Thyroid gland (tissue), 4 donors: ENCODE data around the gene DCAF6. TPM values are rescaled to one million over a fixed set of nuclear protein-coding genes. Genes with fewer than 3 reads are reported as not detected.
A peak's percentile ranks its signal among the peaks of the same experiment; 100 is the strongest.

ENCODE experiments used
- DNase-seq, 2 donors: peaks; one replicate each; pipeline ENCODE4 v3.0.0-alpha.2; 2019
- H3K27ac ChIP-seq, 3 donors: fragments of 200-600 bp; sonication (generic); 1 replicate in 2 of 3; 2 replicates in 1 of 3; pipeline ENCODE4 v1.5.1; 2016 to 2019; ENCODE audit warnings: mild to moderate bottlenecking in 1 of 3, moderate library complexity in 1 of 3
- H3K27me3 ChIP-seq: fragments of 200-600 bp; sonication (generic); one replicate; pipeline ENCODE4 v1.5.1; 2019
- H3K36me3 ChIP-seq, 2 donors: fragments of 200-600 bp; sonication (generic); one replicate each; pipeline ENCODE4 v1.5.1; 2016 to 2019
- H3K4me1 ChIP-seq, 2 donors: fragments of 200-600 bp; sonication (generic); one replicate each; pipeline ENCODE4 v1.5.1; 2017 to 2019
- H3K4me3 ChIP-seq, 3 donors: fragments of 200-600 bp; sonication (generic); replicated peaks in 1 of 3; 1 replicate in 2 of 3; 2 replicates in 1 of 3; pipeline ENCODE4 v1.5.1; 2016; ENCODE audit warnings: mild to moderate bottlenecking in 1 of 3
- H3K9me3 ChIP-seq: fragments of 200-600 bp; sonication (generic); one replicate; pipeline ENCODE4 v1.5.1; 2017
- CTCF ChIP-seq, 6 experiments: fragments of 200-600 bp in 3 of 6; fragments of 450-650 bp in 3 of 6; sonication (generic) in 3 of 6; IDR thresholded peaks; one replicate each; pipeline ENCODE4 v1.5.1; 2016 to 2019; ENCODE audit warnings: antibody characterized with exemption in 6 of 6, mild to moderate bottlenecking in 2 of 6, inconsistent platforms in 1 of 6, moderate library complexity in 1 of 6
- POLR2A ChIP-seq, 2 donors: fragments of 450-650 bp; IDR thresholded peaks; one replicate each; pipeline ENCODE4 v1.6.1; 2017; ENCODE audit warnings: antibody characterized with exemption in 2 of 2, mild to moderate bottlenecking in 2 of 2, moderate library complexity in 1 of 2
- WGBS, 2 donors: methylation state at CpG; one replicate each; pipeline ENCODE4 v1.1.5; 2017; 5-methylcytosine and 5-hydroxymethylcytosine counted together
- intact Hi-C: fragments of 100-400 bp; cut with DNase I; formaldehyde crosslinking; loops from one replicate; pipeline ENCODE4 v1.15.1; 2023
- total RNA-seq, 4 donors: library from RNA; depleted of rRNA; stranded (reverse); fragments of >200 nt; gene quantifications; one replicate each; pipeline ENCODE4 v1.2.3, GENCODE V29; 2016

Gene DCAF6
- total RNA-seq, 4 donors from 2014 or later, result 73.7 to 88.7 (median 79.2) TPM

- H3K9me3 ChIP-seq, result no peaks in the 10 kb centered on the region
- H3K4me1 ChIP-seq, result peaks cover 5 to 20% of the 10 kb centered on the region in 2 donors
- H3K4me3 ChIP-seq, result no peak overlapping the region
- H3K27ac ChIP-seq, result no peak overlapping the region
- TF ChIP-seq POLR2A (IDR thresholded peaks at IDR 0.05) (no peak), CTCF (IDR thresholded peaks at IDR 0.05) (no peak)
- no peaks in the 10 kb centered on the region for H3K27me3 ChIP-seq
- no peak for DNase-seq
- H3K36me3 ChIP-seq, result peaks cover 0 to 5% of the 10 kb centered on the region in 2 donors
- intact Hi-C loops, result loop anchor here (10.0 kb wide), 2 partner anchors 255 to 355 kb away; partner anchors contain the start of gene MPZL1
Measured at GRCh38 chr1:168079761-168080160, 143.3 kb downstream of the DCAF6 start.

DNA sequence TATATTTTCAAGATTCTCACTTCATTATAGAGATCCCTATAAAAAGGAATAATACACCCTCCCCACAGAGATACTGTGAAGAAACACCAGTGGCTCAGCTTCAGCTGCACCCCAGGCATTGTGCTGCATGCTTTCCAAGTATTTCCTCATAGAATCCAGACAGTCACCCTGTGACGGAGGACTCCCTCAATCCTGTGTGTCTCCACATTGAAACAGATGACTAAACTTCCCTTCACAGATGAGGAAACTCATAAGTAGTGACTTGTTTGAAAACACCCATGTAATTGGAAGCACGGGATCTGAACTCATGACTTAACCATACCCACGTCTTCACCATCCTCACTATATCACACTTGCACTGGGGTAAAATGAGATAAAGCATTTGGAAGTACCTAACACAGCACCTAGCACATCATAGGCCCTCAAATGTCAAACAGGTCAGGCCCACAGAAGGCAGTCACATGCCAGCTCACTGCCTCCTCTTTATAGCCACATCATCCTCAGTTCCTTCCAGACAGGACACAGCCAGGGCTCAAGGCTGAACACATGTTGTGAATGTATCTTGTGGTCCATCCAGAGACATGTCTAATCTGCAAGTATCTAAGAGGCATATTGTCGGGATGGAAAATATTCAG, 145.0 kb downstream of the DCAF6 start:
- H3K27ac ChIP-seq, result peak overlapping the region in 2 of 3 donors; percentile 30 to 59
- H3K9me3 ChIP-seq, result no peaks in the 10 kb centered on the region
- no peaks in the 10 kb centered on the region for H3K27me3 ChIP-seq
- peaks cover 5 to 20% of the 10 kb centered on the region in 2 donors for H3K4me1 ChIP-seq
- intact Hi-C loops, result loop anchor here (10.0 kb wide), 2 partner anchors 257 to 357 kb away; partner anchors contain the start of gene MPZL1
- DNase-seq, result peak; percentile 27 to 35
- H3K4me3 ChIP-seq, result no peak overlapping the region
- no peaks in the 10 kb centered on the region for H3K36me3 ChIP-seq
- 52 to 60% methylated on average over 4 of the region's 4 CpGs for WGBS, 2 donors
- TF ChIP-seq CTCF (IDR thresholded peaks at IDR 0.05), result no peak
- TF ChIP-seq POLR2A (IDR thresholded peaks at IDR 0.05), result no peak

GRCh38 chr1:168082008-168082876, 145.8 kb downstream of the DCAF6 start:
- Histone ChIP-seq H3K9me3 (no peaks in the 10 kb centered on the region), H3K36me3 (no peaks in the 10 kb centered on the region), H3K4me1 (peaks cover 5 to 20% of the 10 kb centered on the region in 2 donors), H3K27ac (peak overlapping the region in 2 of 3 donors; percentile 30 to 59), H3K4me3 (no peak overlapping the region), H3K27me3 (no peaks in the 10 kb centered on the region)
- peak; percentile 42 to 87 (median 80) for TF ChIP-seq CTCF (IDR thresholded peaks at IDR 0.05)
- TF ChIP-seq POLR2A (IDR thresholded peaks at IDR 0.05), result no peak
- 55 to 59% methylated on average over 8 of the region's 8 CpGs for WGBS, 2 donors
- DNase-seq, result peak; percentile 68 to 77
- intact Hi-C loops, result loop anchor here (10.0 kb wide), 2 partner anchors 257 to 357 kb away; partner anchors contain the start of gene MPZL1

DNA sequence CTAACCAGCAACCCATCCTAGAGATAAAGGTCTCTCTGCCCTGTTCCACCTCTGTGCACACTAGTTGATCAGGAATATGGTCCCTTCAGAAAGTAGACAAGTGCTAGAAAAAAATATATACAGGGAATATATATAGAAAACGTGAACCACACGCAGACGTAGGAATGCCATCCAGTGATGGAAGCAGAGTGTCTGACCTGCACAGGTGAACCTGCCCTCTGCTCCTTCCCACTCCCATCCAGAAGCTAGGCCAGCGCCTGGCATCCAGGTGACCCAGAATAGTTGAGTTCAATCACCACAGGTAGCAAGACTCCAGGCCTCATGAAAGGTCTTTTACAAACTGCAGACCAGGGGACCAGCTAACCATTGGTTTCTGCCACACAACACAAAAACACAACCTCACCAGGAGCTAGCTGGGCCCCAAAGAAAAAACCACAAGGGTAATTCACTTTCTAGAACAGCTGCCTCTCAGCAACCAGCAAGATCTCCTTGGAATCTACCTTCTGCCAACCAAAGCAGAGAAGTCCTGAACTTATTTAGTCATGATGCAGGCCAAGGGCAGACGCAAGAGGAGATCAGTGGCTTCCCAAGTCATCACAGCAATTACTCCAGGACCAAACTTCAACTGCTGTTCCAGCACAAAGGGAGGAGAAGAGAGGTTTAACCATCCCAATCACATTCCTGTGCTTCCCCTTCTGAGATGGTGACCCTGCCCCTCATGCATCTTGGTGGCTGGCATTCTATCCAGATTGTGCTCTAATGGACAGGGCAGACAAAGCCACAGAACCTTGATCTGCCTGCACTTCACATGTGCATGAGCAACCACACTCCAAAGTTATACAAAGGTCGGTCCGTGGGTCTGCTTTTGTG, 147.2 kb downstream of the DCAF6 start:
- Histone ChIP-seq H3K4me1 (peaks cover 5 to 20% of the 10 kb centered on the region in 2 donors), H3K27me3 (no peaks in the 10 kb centered on the region), H3K36me3 (no peaks in the 10 kb centered on the region), H3K4me3 (no peak overlapping the region), H3K27ac (no peak overlapping the region), H3K9me3 (no peaks in the 10 kb centered on the region)
- no peak for DNase-seq
- intact Hi-C loops, result loop anchor here (10.0 kb wide), 2 partner anchors 259 to 359 kb away; partner anchors contain the start of gene MPZL1
- WGBS, 2 donors, result 92 to 93% methylated on average over 7 of the region's 7 CpGs
- TF ChIP-seq POLR2A (IDR thresholded peaks at IDR 0.05), result no peak
- no peak for TF ChIP-seq CTCF (IDR thresholded peaks at IDR 0.05)
